Epidermal melanocyte (primary cell): ENCODE measurements around the gene TMEM168.
"Not testable (repeated sequence)": the region's sequence is repeated elsewhere in the genome, so short reads cannot be mapped to it uniquely, and the experiment has no call there.

Experiments
- DNase-seq: peaks from one replicate; pipeline ENCODE4 v3.0.0; 2011; ENCODE audit warnings: low spot score; ENCODE audit not compliant: insufficient read length

Gene TMEM168

DNA sequence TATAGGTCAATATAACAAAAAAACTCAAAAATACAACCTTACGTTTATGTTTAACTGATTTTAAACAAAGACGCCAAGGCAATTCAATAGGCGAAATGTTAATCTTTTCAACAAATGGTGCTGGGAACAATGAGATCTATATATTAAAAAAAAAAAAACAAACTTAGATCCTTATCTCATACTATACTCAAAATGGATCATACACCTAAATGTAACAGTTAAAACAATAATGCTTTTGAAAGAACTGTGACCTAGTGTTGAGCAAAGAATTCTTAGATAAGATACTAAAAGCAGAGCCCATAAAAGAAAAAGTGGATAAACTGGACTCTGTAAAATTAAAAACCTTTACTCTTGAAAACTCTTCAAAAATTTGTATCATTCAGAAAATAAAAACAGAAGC is 8.6 kb downstream of the TMEM168 start:
- DNase-seq, result no peak

GRCh38 chr7:112781110-112781509 is 9.1 kb downstream of the TMEM168 start:
- DNase-seq, result no peak

DNA sequence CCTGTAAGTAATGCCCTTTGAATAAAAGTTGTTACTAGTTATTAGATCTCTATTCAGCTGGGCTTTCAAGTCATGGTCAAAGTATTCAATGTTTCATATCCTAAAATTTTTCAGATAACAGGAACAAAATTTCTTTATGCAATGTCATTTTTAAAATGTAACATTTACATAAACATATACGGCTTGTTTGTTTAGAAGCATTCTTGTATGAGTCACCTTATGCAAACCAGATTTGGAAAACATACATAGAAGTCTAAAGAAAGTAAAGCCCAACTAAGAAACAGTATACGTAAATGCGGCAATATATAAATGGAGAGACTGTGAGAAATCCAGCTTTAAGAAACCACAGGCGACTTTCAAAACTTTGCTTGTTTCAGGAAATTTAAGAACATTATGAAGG is 10.5 kb downstream of the TMEM168 start:
- DNase-seq, result no peak

DNA sequence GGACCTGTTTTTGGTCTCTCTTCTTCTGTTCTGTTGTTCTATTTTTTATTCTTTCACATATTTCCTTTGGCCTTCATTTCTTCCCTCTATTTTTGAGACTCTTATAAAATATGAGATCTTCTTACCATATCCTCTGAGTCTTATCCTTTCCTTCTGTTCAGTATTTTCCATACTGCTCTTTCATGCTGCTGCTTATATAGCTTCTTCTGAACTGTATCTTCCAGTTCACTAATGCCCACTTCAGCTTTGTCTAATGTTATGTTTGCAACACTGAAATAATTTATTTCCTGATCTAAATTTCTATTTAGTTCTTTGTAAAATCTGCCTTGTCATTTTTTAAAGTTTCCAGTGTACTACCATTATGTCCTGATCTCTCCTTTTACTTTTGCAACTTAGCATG is 12.8 kb downstream of the TMEM168 start:
- no peak for DNase-seq

DNA sequence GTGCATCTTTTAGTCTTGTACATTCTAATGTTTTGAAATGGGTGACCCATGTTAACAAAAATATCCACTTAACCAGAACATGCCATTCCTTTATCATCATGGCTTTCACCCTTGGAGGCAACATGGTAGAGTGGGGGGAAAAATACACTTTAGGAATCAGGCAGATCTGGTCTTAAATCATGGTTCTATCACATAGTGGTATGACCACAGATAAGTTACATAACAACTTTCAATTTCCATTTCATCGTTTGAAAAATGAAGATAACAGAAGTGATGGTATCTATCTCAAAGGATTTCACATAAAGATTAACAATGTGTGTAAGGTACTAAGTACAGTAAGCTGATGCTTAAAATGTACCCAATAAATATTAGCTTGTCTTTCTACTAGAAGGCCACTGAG is 19.0 kb downstream of the TMEM168 start:
- DNase-seq, result no peak

DNA sequence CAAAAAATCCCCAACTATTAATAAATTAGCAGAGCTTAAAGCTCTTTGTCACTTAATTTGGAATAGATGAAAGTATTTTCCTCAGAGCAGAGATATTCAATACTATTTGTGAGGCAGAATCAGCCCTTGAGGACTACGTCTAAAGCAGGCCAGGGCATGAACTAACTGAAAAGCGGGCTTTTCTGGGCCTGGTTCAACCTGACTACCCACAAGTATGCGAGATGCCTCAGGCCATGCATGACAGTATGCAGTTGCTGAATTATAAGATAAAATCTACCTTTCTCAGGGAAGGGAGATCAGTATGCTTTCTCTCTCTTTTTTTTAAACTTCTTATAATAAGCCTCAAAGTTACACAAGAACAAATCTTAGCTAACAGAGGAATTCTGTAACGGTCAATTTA is 20.1 kb downstream of the TMEM168 start:
- DNase-seq, result no peak

GRCh38 chr7:112765105-112765504 is 25.1 kb downstream of the TMEM168 start:
- no peak for DNase-seq

DNA sequence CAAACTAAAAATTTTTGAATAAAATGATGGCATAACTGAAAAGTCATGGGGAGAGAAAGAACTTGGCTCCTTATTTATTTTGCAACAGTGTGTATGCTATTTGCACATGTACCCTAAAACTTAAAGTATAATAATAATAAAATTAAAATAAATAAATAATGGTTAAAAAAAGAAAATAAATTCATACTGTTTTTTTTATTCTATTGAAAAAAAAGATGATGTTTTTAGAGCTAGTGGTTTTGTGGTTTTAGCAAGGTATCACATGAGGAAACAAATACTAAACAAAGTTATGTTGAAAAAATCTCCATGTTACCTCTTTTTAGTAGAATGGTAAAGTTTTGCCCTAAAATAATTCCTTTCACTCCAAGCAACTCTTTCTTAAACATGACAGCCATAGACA is 26.2 kb downstream of the TMEM168 start:
- DNase-seq, result no peak

GRCh38 chr7:112763298-112763697 is 26.9 kb downstream of the TMEM168 start:
- no peak for DNase-seq

GRCh38 chr7:112759905-112760304 is 30.3 kb downstream of the TMEM168 start:
- DNase-seq, result no peak

DNA sequence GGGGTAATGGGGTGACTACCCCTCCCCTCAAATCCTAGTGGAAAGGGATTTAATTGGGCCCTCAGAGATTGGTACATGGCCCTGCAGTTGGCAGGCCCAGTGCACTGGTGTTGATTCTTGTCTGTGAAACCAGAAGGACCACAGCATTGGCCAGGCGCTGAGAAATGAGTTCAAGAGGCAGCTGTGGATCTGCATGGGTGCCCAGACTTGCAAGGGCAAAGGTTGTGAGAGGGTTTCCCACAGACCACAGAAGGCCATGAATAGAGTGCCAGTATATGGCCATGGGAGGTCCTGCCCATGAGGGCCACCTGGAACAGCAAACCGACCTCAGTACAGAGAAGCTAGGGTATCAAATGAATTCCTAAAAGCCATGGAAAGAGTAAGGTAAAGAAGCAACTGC is 32.9 kb downstream of the TMEM168 start:
- no peak for DNase-seq

DNA sequence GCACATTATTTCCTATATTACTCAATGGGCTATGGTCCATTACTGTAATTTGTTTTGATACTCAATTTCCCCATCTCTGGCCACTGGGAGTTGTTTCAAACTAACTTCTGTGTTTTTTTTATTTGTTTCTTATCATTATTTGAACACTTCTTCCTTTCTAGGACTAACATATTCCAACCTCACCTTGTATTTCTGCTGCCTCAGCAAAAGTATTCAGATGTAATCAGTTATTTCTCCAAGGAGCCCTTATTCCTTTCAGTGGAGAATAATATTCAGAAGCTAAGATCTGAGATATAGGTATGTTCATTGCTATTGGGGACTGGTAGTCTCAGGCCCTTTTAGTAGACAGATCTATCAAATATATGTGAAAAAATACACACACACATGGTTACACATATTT is 36.9 kb downstream of the TMEM168 start:
- DNase-seq, result no peak

- no peak for DNase-seq
Measured at GRCh38 chr7:112752576-112752975, 37.6 kb downstream of the TMEM168 start.

- no peak for DNase-seq
Measured at GRCh38 chr7:112749775-112750174, 40.4 kb downstream of the TMEM168 start.

DNA sequence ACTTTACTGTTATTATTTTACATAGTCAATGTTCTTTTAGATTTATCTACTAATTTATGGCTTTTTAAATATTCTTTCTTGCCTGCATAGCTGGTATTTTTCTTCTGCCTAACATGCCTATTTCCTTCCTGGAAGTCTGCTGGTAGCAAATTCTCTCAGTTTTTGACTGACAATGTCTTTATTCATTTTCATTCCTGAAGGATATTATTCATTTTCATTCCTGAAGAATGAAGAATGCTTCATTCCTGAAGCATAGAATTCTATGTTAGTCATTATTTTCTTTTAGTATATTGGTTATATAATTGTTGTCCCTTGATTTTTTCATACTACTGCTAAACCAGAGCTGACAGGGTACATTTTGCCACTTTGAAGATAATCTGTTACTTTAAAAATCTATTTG is 41.8 kb downstream of the TMEM168 start:
- no peak for DNase-seq

- no peak for DNase-seq
Measured at GRCh38 chr7:112745635-112746034, 44.6 kb downstream of the TMEM168 start.

- no peak for DNase-seq
Measured at GRCh38 chr7:112744818-112745217, 45.4 kb downstream of the TMEM168 start.

DNA sequence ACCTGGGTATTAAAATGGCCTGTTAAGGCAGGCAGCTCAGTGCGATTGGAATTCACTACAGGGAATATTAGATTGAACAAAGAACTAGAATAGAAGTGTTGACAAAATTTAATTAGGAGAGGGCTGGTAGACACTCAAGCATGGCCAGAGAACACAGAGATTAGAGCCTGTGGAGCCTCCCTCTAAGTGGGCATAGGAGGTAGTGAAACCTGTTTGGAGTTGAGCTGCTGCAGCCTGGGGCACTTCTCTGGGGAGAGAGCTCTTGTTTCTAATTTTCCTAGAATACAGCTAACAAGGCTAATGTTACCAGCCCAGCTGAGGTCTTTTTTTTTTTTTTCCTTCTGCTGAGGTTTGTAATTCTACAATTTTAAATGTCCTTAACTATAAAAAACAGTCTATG is 46.4 kb downstream of the TMEM168 start:
- no peak for DNase-seq

DNA sequence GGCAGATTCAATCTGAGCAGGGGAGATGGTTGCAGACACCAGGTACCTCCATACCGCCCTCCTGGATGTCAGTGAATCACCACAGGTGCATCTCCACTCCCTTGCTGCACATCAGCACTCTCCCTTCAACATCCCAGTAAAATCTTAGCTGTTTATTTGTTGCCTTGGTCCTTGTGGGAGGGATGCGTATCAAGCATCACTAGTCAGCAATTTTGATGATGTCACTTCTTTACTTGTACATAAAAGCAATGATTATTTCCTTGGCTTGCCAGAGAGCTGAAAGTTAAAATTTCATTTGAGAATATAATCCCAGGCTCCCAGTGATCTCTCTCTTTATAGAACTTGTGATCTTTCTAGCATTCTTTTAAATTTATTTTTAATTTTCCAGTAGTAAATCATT is 49.5 kb downstream of the TMEM168 start:
- no peak for DNase-seq

- no peak for DNase-seq
Measured at GRCh38 chr7:112739436-112740180, 50.6 kb downstream of the TMEM168 start.

DNA sequence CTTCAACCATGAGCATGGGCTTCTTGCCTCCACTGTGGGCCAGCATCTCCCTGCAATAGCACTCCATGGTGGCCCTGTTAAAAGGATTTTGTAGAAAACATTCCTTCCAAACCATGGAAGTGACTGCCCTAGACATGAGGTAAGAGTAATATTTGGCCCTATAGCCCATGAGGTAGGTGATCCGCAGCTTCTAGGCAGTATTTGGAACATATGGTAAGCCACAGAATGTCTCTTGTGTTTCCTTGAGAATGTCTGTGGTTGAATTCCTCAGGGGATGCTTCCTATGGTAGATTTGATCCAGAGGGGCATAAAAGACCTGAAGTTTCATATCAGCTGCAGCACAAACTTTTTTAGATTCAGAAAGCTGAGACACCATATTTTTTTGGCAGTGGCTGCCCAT is 54.9 kb downstream of the TMEM168 start:
- no peak for DNase-seq

DNA sequence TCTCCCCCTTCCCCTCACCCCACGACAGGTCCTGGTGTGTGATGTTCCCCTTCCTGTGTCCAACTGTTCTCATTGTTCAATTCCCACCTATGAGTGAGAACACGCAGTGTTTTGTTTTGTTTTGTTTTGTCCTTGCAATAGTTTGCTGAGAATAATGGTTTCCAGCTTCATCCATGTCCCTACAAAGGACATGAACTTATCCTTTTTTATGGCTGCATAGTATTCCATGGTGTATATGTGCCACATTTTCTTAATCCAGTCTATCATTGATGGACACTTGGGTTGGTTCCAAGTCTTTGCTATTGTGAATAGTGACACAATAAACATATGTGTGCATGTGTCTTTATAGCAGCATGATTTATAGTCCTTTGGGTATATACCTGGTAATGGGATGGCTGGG is 58.9 kb downstream of the TMEM168 start:
- DNase-seq, result not testable (repeated sequence)

GRCh38 chr7:112726076-112726475 is 64.1 kb downstream of the TMEM168 start:
- no peak for DNase-seq

GRCh38 chr7:112723416-112723815 is 66.8 kb downstream of the TMEM168 start:
- no peak for DNase-seq
